RWPE1 (cell line): ENCODE data around the gene DAP.

Experiments
- CTCF ChIA-PET: fragments of 350-600 bp; sonication (Branson Sonifier 250); formaldehyde crosslinking; extraction: SDS; loops from one replicate; lab custom pipeline; 2021; lab: Yijun Ruan, JAX
- POLR2A ChIA-PET: fragments of 400-600 bp; formaldehyde crosslinking; extraction: SDS; loops from one replicate; lab custom pipeline; 2020; ENCODE audit warnings: antibody characterized with exemption; ENCODE audit not compliant: low non-redundant PET; lab: Yijun Ruan, JAX
- DNase-seq: peaks from one replicate; pipeline ENCODE4 v3.0.0; 2012; ENCODE audit warnings: low spot score
- H3K27ac ChIP-seq: fragments of 450-650 bp; 2 replicates; pipeline ENCODE4 v1.5.1; 2017
- TF ChIP-seq, protein P1 (sequence below): fragments of 450-650 bp; conservative IDR thresholded peaks from 2 replicates; pipeline ENCODE4 v1.5.1; 2017; ENCODE audit warnings: low read depth, mild to moderate bottlenecking

DAP gene, protein sequence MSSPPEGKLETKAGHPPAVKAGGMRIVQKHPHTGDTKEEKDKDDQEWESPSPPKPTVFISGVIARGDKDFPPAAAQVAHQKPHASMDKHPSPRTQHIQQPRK

DNA sequence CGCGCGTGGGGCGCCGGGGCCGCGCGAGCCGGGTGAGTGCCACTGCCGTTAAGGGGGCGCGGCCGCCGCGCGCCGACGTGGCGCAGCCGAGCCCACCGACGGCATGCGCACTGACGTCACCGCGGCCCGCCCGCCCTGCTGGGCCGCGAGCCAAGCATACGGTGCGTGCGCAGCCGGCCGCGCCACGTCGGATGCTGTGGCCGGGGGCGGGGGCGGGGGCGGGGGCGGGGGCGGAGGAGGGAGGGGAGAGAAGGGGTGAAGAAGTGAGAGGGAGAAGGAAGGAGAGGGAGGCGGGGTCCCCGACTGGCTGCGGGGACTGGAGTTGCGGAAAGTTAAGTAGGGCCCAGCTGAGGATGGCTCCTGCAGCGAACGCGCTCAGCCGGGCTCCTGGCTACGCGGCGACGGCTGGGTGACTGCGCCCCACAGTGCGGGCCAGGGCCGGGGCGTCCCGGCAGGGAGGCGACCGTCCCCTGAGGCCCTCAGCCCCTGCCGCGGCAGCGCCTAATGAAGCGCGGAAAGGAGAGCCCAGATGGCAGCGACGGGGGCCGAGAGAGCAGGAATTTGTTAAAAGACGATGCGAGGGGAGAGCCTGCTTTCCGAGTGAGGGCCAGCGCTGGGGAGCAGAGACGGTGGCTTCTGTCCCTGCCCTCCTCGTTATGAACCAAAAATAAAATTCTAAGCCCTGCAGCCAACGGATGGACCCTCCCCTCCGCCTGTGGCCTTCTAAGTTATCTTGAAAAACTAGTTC is at the start of gene DAP:
Gene DAP (minus strand): TSS at position 50 of the 748 bp plus-strand sequence. CDS start 166 bp downstream, outside the sequence.
- POLR2A ChIA-PET: no interaction called here
- CTCF ChIA-PET: interaction anchor here (1.3 kb wide), 1 partner anchor 59 kb away, joined by 3 read pairs; no protein-coding TSS in a partner anchor
- H3K27ac ChIP-seq: peak within 1 kb of the TSS; percentile 89
- DNase-seq: peak; percentile 83
- TF ChIP-seq, protein P1, sequence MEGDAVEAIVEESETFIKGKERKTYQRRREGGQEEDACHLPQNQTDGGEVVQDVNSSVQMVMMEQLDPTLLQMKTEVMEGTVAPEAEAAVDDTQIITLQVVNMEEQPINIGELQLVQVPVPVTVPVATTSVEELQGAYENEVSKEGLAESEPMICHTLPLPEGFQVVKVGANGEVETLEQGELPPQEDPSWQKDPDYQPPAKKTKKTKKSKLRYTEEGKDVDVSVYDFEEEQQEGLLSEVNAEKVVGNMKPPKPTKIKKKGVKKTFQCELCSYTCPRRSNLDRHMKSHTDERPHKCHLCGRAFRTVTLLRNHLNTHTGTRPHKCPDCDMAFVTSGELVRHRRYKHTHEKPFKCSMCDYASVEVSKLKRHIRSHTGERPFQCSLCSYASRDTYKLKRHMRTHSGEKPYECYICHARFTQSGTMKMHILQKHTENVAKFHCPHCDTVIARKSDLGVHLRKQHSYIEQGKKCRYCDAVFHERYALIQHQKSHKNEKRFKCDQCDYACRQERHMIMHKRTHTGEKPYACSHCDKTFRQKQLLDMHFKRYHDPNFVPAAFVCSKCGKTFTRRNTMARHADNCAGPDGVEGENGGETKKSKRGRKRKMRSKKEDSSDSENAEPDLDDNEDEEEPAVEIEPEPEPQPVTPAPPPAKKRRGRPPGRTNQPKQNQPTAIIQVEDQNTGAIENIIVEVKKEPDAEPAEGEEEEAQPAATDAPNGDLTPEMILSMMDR: no peak

DNA sequence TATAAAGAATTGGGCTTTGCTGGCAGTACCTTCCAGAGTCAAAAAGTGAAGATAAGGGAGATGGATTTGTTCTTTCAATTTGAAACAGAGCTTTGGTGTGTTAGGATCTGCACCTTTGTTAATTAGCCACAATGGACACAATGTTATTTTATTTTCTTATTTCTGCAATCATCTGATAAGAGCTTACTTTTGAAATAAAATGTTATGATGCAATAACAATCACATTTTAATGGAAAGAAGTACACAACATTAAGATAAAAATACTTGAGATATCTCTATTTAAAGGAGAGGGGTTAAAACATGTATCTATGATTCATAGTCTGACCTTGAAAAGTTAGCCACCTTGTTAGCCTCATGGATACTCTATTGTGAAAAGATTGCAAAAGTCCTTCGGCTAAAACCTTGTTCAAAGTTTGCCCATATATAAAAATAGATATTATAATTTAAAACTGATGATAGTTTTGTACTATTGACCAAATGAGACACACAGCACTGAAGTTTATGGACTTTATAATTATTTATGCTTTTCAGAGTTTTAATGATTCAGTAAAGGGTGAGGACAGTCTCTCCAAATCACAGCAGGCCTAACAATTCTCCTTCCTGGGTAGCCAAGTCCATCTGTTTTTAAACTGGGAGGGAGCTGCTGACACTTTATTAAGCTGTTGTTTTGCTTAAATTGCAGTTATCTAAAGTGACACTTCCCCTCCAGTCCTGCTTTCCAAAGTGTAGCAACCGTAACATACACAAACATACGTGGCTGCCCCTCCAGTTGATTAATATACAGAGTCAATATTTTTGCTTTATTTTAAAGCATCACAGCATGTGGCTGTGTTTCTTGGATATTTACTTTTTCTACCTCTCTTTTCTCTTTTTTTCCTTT is 47.6 kb upstream of the DAP start:
- H3K27ac ChIP-seq: no peak overlapping the region
- ChIA-PET CTCF (no interaction called here), POLR2A (no interaction called here)
- TF ChIP-seq, protein P1: no peak
- DNase-seq: no peak

DNA sequence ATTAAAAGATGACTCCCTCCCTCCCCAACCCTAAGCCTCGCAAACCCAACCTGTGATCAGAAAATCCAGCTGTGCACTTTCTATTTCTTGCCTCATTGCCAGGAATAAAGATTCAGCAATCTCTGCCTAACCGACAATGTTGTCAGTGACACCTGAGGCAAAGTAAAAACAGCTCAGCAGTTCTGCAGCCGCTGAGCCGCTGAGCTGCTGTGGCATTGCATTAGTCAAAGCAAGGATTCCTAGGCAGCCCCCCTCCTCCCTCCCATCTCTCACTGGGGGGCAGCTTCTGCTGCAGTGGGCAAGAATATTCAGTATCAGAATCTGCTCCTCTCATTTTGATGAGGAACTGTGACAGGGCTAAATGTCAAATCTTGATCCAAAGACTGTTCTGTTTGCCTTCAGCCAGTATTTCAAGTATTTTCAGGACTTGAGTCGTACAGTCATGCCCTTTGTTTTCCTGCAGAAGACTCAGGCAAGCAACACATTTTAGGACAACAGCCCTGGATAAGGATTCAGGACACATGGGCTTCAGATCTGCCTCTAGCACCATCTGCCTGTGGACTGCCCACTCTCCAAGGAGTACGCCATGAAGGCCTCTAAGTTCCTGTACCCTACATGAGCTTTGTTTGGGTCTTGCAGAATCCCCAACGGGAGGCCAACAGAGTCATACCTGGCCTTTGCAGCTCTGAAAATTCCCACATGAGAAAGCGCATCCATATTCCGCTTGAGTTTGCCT is 41.1 kb upstream of the DAP start:
- H3K27ac ChIP-seq: no peak overlapping the region
- ChIA-PET POLR2A (no interaction called here), CTCF (interaction anchor here (0.6 kb wide), 1 partner anchor 34 kb away, joined by 3 read pairs; no protein-coding TSS in a partner anchor)
- TF ChIP-seq, protein P1: no peak
- DNase-seq: no peak

DNA sequence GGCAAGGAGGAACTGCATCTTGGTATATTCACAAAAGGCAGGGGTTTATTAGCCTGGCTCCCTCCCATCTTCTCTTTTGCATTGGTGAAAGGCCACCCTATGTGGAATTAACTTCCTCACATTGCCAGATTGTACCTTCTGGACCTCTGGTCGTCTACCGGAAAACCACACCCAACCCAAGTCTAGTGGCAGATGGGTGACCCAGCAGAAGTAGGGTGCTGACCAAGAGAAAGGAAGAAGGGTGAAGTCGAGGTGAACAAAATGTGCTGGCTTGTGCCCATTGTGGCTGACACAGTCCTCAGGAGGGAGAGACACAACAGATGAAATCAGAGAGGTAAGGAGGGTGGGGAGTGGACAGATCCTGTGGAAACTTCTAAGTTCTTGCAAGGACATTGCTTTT is 39.8 kb upstream of the DAP start:
- ChIA-PET POLR2A (no interaction called here), CTCF (no interaction called here)
- no peak for DNase-seq
- H3K27ac ChIP-seq: no peak overlapping the region
- TF ChIP-seq, protein P1: no peak

DNA sequence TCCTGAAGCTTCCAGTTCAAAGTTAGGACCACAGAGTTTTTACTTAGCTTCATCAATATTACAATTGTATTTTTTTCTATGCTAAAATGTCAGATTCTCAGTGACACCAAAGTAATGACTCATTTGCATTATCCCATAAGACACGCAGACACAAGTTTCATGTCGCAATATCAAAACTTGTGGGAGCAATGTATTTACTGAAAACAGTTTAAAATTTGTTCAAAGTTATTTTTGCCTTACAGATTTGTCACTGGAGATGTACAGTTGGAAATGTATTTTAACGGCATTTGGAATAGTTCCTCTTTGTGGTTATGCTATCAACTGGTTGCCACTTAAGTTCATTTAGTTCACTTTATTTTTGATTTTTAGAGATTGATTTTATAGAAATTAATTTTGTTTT is 36.2 kb upstream of the DAP start:
- H3K27ac ChIP-seq: no peak overlapping the region
- TF ChIP-seq, protein P1: no peak
- peak; percentile 13 for DNase-seq
- ChIA-PET POLR2A (no interaction called here), CTCF (no interaction called here)

DNA sequence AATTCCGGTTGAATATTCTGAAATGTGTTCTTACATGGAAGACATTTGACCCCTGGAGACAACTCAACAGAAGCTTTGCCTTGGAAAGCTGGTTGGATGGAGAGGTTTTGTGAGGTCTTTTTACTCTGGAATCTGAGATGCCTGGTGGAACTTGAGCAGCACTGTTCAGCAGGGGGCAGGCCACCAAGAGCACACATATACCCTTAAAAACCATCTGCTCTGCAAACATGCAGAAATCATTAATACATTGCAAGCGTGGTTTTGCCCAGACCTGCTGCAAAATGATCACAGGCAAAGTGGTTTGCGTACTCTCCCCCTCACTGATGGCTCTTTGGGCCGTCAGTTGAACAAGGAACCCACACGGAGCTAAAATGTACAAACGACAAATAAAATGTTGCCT is 32.8 kb upstream of the DAP start:
- ChIA-PET CTCF (no interaction called here), POLR2A (no interaction called here)
- no peak overlapping the region for H3K27ac ChIP-seq
- DNase-seq: no peak
- TF ChIP-seq, protein P1: no peak
